Keratinocyte (primary cell): Measurements from ENCODE around the gene NGEF. TPM values are rescaled to one million over a fixed set of nuclear protein-coding genes. Genes with fewer than 3 reads are reported as not detected.

Experiments used
- DNase-seq: peaks from one replicate; pipeline ENCODE4 v3.0.0-alpha.2; 2011; ENCODE audit warnings: low read depth, missing footprints, low spot score
- FAIRE-seq: peaks from 2 replicates; lab custom pipeline; 2011; peaks lifted over from hg19 to GRCh38; lab: Jason Lieb, UNC
- H2AFZ ChIP-seq: 2 replicates; pipeline ENCODE4 v1.6.0; 2012; ENCODE audit warnings: low read length, control low read depth, inconsistent platforms; ENCODE audit not compliant: control insufficient read depth
- H3K27ac ChIP-seq: 2 replicates; pipeline ENCODE4 v1.5.1; 2011; ENCODE audit warnings: low read length; ENCODE audit not compliant: control insufficient read depth, insufficient read depth
- H3K27me3 ChIP-seq: 3 replicates; pipeline ENCODE4 v1.6.0; 2011; ENCODE audit warnings: low read length; ENCODE audit not compliant: control insufficient read depth, insufficient read depth; ENCODE audit errors: extremely low read depth
- H3K36me3 ChIP-seq, 2 experiments: 2 replicates in 1 of 2; 3 replicates in 1 of 2; pipeline ENCODE4 v1.5.1; 2011; ENCODE audit warnings: low read length in 2 of 2, mild to moderate bottlenecking in 1 of 2; ENCODE audit not compliant: control insufficient read depth in 2 of 2, insufficient read depth in 2 of 2; ENCODE audit errors: extremely low read depth in 1 of 2
- H3K4me1 ChIP-seq: 3 replicates; pipeline ENCODE4 v1.5.1; 2011; ENCODE audit warnings: low read length; ENCODE audit not compliant: control insufficient read depth, insufficient read depth; ENCODE audit errors: extremely low read depth
- H3K4me2 ChIP-seq: 3 replicates; pipeline ENCODE4 v1.6.0; 2011; ENCODE audit warnings: low read depth, low read length; ENCODE audit not compliant: control insufficient read depth, insufficient read depth; ENCODE audit errors: extremely low read depth
- H3K4me3 ChIP-seq, 3 experiments: fragments of 200-600 bp in 1 of 3; sonication (generic) in 1 of 3; 2 replicates in 2 of 3; 3 replicates in 1 of 3; pipeline ENCODE4 v1.5.1; 2011 to 2016; ENCODE audit warnings: low read length in 3 of 3, mild to moderate bottlenecking in 3 of 3, control low read depth in 2 of 3, inconsistent platforms in 1 of 3, low read depth in 1 of 3, mixed read lengths in 1 of 3, mixed run types in 1 of 3, moderate library complexity in 1 of 3; ENCODE audit not compliant: control insufficient read depth in 2 of 3, insufficient read depth in 2 of 3; ENCODE audit errors: extremely low read depth in 1 of 3
- H3K79me2 ChIP-seq: 2 replicates; pipeline ENCODE4 v1.6.0; 2012; ENCODE audit warnings: low read length; ENCODE audit not compliant: control insufficient read depth, insufficient read depth
- H3K9ac ChIP-seq: 3 replicates; pipeline ENCODE4 v1.6.0; 2011; ENCODE audit warnings: low read length; ENCODE audit not compliant: control insufficient read depth, insufficient read depth; ENCODE audit errors: extremely low read depth
- H3K9me1 ChIP-seq: 3 replicates; pipeline ENCODE4 v1.6.0; 2011; ENCODE audit warnings: low read length; ENCODE audit not compliant: control insufficient read depth, insufficient read depth; ENCODE audit errors: extremely low read depth
- H3K9me3 ChIP-seq: 2 replicates; pipeline ENCODE4 v1.5.1; 2012; ENCODE audit warnings: low read depth, low read length; ENCODE audit not compliant: control insufficient read depth
- H4K20me1 ChIP-seq: 3 replicates; pipeline ENCODE4 v1.6.0; 2011; ENCODE audit warnings: low read length; ENCODE audit not compliant: control insufficient read depth, insufficient read depth; ENCODE audit errors: extremely low read depth
- CTCF ChIP-seq, 3 experiments: IDR thresholded peaks in 1 of 3; conservative IDR thresholded peaks in 1 of 3; optimal IDR thresholded peaks in 1 of 3; 2 replicates in 2 of 3; 3 replicates in 1 of 3; pipeline versions ENCODE3 to v1.5.1; 2011; ENCODE audit warnings: low read length in 3 of 3, mild to moderate bottlenecking in 3 of 3, moderate library complexity in 2 of 3, control low read depth in 1 of 3, inconsistent platforms in 1 of 3; ENCODE audit not compliant: insufficient read depth in 2 of 3; ENCODE audit errors: extremely low read depth in 1 of 3
- EZH2 ChIP-seq: IDR thresholded peaks from one replicate; pipeline ENCODE4 v1.6.1; 2012; ENCODE audit warnings: inconsistent platforms, mild to moderate bottlenecking, low read length, moderate library complexity
- dilution Hi-C: fragments of 300-500 bp; cut with MboI; formaldehyde crosslinking; loops from one replicate; pipeline ENCODE4 v1.7.0; 2020; ENCODE audit warnings: low sequenced_read_pairs; ENCODE audit not compliant: extremely low pct_ligation_motif_present
- polyA plus RNA-seq, 5 experiments: library from polyadenylated mRNA; depleted of rRNA in 3 of 5; stranded (reverse) in 3 of 5; stranded (forward) in 1 of 5; unstranded in 1 of 5; fragments of >200 nt; gene quantifications; 1 replicate in 1 of 5; 2 replicates in 3 of 5; 3 replicates in 1 of 5; pipeline versions ENCODE4 v1.2.1 to v1.2.3, GENCODE V29; 2011 to 2012; ENCODE audit warnings: missing spikeins in 2 of 5, low read depth in 1 of 5, low replicate concordance in 1 of 5

NGEF gene
- polyA plus RNA-seq, 1 donor (not counting 4 experiments of a cell fraction or from before 2014, with no cell fraction given): 0.17 TPM

GRCh38 chr2:232967474-232967873 lies 45.6 kb downstream of the NGEF start:
- Histone ChIP-seq H2AFZ (no peak overlapping the region), H3K4me2 (no peak overlapping the region), H3K79me2 (no peaks in the 10 kb centered on the region), H3K9me1 (no peaks in the 10 kb centered on the region), H3K4me1 (no peaks in the 10 kb centered on the region), H3K27me3 (peaks cover 6% of the 10 kb centered on the region), H3K9ac (no peak overlapping the region), H3K27ac (no peak overlapping the region), H3K9me3 (no peaks in the 10 kb centered on the region), H4K20me1 (no peaks in the 10 kb centered on the region), H3K36me3 (no peaks in the 10 kb centered on the region), H3K4me3 (no peak overlapping the region)
- TF ChIP-seq EZH2 (no peak), CTCF (optimal IDR thresholded peaks at IDR 0.05 in 1 of 3, IDR thresholded peaks at IDR 0.05 in 1 of 3, conservative IDR thresholded peaks at IDR 0.05 in 1 of 3; ENCODE audit: extremely low read depth in 1 of 3, insufficient read depth in 2 of 3, low read length in 3 of 3) (no peak)
- dilution Hi-C loops: no loop called here
- FAIRE-seq (no peak), DNase-seq (no peak)

- H2AFZ ChIP-seq: no peak overlapping the region
- no peak overlapping the region for H3K4me2 ChIP-seq
- H3K9ac ChIP-seq: no peak overlapping the region
- H3K9me3 ChIP-seq: no peaks in the 10 kb centered on the region
- DNase-seq: no peak
- FAIRE-seq: no peak
- H3K36me3 ChIP-seq: no peaks in the 10 kb centered on the region
- H3K79me2 ChIP-seq: no peaks in the 10 kb centered on the region
- H4K20me1 ChIP-seq: no peaks in the 10 kb centered on the region
- dilution Hi-C loops: no loop called here
- no peak overlapping the region for H3K27ac ChIP-seq
- peaks cover 6% of the 10 kb centered on the region for H3K27me3 ChIP-seq
- no peaks in the 10 kb centered on the region for H3K4me1 ChIP-seq
- no peaks in the 10 kb centered on the region for H3K9me1 ChIP-seq
- TF ChIP-seq EZH2 (no peak), CTCF (optimal IDR thresholded peaks at IDR 0.05 in 1 of 3, IDR thresholded peaks at IDR 0.05 in 1 of 3, conservative IDR thresholded peaks at IDR 0.05 in 1 of 3; ENCODE audit: extremely low read depth in 1 of 3, insufficient read depth in 2 of 3, low read length in 3 of 3) (no peak)
- H3K4me3 ChIP-seq: no peak overlapping the region
Measured at GRCh38 chr2:232966122-232966521, 46.9 kb downstream of the NGEF start.
